IMR-90 (cell line): ENCODE results near the gene RPS16. TPM values are rescaled to one million over a fixed set of nuclear protein-coding genes. Genes with fewer than 3 reads are reported as not detected.

ENCODE experiments used
- BHLHE40 ChIP-seq: fragments of 150-350 bp; IDR thresholded peaks from 2 replicates; pipeline ENCODE4 v1.6.1; 2016; ENCODE audit warnings: mild to moderate bottlenecking, low read depth, low read length
- polyA plus RNA-seq, 3 experiments: library from polyadenylated mRNA; depleted of rRNA; stranded (reverse); fragments of >200 nt; gene quantifications; 2 replicates each; pipeline ENCODE4 v1.2.3, GENCODE V29; 2012; ENCODE audit warnings: low replicate concordance in 1 of 3
- total RNA-seq: library from RNA; depleted of rRNA; stranded (reverse); fragments of >200 nt; gene quantifications from 2 replicates; pipeline ENCODE4 v1.2.3, GENCODE V29; 2012
- TF ChIP-seq, protein P1 (sequence below): fragments of 150-350 bp; IDR thresholded peaks from 2 replicates; pipeline ENCODE4 v1.6.1; 2016; ENCODE audit warnings: low read depth, mild to moderate bottlenecking, low read length, moderate library complexity, borderline replicate concordance

Gene RPS16
- total and polyA plus RNA-seq, 2 of the 4 experiments (the other 2 are of a cell fraction), result 320 to 3,500 TPM

GRCh38 chr19:39416152-39417120, 19.3 kb downstream of the RPS16 start (continued):
- TF ChIP-seq, protein P1, sequence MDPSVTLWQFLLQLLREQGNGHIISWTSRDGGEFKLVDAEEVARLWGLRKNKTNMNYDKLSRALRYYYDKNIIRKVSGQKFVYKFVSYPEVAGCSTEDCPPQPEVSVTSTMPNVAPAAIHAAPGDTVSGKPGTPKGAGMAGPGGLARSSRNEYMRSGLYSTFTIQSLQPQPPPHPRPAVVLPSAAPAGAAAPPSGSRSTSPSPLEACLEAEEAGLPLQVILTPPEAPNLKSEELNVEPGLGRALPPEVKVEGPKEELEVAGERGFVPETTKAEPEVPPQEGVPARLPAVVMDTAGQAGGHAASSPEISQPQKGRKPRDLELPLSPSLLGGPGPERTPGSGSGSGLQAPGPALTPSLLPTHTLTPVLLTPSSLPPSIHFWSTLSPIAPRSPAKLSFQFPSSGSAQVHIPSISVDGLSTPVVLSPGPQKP, result no peak
- TF ChIP-seq BHLHE40, result no peak
